GM19455 (cell line): ENCODE measurements around the gene TEKT3.

ENCODE experiments used
- ATAC-seq: cut with Tn5 transposase; IDR thresholded peaks from one replicate; pipeline ENCODE4 v1.9.1; 2021; ENCODE audit not compliant: unreplicated experiment

TEKT3 gene

DNA sequence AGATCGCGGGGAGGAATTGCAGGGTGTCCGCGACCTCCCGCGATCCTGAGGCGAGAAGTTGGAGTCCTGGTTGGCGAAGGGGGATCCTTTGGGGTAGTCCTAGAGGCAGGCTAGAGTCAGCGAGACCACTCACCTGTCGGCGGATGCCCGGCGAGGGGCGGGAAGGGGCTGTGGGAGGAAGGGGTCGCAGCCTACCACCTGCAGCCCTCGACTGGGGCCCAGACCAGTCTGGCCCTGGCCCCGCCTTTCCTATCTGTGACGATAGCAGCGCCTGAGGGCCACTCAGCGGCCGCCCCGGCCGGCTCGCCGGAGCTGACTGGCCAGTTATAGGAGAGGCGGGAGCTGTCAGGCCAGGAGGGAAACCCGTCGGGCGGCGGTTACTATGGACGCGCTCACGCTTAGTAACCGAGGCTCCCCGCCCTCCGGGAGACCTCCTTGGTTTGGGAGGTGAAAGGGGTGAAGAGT is at the start of gene TEKT3:
Gene TEKT3, minus strand, starts transcription at position 213 of the 465 bp plus-strand sequence. CDS start 10,012 bp downstream, outside the sequence.
- no peak for ATAC-seq

DNA sequence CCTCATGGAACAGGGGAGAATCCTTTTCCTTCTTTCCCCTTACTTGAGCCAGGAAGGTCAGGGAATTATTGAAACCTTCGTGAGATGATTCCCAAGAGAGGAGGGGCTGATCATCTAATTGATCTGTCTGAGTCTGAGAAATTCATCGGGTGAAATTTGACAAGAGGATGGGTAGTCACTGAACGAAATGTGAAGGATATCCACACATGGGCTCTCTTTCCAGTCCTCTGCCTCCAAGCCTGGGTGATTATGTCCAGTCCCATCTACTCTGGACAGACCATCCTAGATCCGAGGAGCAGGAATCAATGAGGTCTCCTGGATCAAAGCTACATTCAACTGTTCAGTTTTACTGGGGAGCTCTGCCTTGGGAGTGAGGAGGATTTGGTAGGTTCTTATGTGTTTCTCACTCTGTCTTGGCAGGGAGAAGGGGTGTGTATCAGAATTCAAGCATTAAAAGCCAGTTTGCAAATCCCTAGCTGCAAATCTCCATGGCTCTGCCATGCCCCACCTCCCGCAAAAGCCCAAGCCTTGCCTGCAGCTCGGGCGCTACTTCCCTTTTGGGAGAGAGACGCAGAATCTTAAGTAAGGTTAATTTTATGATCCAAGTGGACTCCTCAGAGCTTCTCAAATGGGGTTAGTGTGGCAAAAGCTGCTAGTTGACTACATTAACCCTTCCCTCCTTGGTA is 47.1 kb upstream of the TEKT3 start:
- ATAC-seq: no peak

DNA sequence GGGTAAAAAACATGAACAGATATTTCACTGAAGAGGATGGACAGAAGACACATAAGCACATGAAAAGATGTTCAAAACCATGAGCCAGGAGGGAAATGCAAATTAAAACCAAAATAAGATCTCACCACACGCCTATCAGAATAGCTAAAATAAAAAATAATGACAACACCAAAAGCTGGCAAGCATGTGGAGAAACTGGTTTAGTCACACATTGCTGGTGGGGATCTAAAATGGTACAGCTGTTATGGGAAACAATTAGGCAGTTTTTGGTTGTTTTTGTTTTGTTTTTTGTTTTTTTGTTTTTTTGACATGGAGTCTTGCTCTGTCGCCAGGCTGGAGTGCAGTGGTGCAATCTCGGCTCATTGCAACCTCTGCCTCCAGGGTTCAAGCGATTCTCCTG is 44.7 kb upstream of the TEKT3 start:
- ATAC-seq: no peak

- ATAC-seq: no peak
These were observed 43.9 kb upstream of the TEKT3 start for GRCh38 chr17:15385305-15385704.

GRCh38 chr17:15384142-15384787 is 42.9 kb upstream of the TEKT3 start:
- ATAC-seq: no peak

DNA sequence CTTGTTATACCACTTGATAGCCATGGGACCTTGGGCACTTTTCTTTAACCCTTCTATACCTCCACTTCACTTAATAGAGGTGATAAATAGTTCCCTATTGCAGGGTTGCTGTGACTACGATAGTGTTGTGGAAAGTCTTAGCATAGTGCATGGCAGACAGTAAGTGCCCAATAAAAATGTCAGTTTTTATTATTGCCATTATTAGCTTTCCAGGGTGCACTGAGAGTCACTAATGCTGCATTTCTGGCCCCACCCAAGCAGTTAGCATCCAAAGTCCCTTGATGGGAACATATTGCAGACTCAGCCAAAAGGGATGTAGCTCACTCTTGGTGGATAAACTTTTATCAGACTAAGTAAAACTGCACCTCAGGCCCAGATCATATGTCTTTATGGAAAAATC is 41.5 kb upstream of the TEKT3 start:
- ATAC-seq: no peak

GRCh38 chr17:15381707-15382106 is 40.3 kb upstream of the TEKT3 start:
- ATAC-seq: no peak

- no peak for ATAC-seq
These were observed 39.0 kb upstream of the TEKT3 start for GRCh38 chr17:15380446-15380845.

- no peak for ATAC-seq
These were observed 38.3 kb upstream of the TEKT3 start for GRCh38 chr17:15379659-15380058.

- no peak for ATAC-seq
These were observed 36.8 kb upstream of the TEKT3 start for GRCh38 chr17:15378243-15378642.

DNA sequence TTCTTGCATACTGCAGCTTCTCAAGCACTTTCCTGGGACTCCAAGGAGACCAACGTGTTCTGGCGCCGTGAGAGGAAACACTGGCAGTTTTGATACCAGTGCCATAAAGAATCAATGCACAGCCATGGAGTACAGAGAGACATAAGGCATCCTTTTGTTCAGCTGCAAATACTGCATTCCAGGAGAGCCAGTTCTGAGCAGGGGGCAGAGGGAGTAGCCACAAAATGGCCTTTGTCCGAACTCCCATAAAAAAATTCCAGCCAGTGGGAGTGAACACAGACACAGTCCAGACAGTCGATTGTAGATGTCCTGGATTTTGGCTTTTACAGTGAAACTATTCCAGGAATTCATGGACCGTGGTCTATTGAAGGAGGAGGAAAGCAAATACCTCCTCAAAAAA is 36.2 kb upstream of the TEKT3 start:
- ATAC-seq: no peak

DNA sequence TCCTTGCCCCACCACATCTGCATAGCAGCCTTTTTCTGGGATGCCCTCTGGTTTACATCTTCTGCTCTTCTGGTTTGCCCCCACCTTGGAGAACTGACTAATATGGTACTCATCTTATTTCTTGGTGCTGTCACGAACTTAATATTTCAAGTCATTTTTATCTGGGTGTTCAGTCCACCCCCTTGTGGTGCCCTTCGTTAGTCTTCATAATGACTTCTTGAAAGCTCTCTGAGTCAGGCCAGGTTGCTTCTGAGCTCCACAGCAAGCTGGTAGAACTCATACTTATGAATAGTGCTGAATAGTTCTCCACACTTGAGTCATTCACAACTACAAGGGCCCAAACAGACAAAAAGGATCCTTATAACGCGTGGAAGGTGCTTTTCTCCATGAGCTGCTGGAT is 35.8 kb upstream of the TEKT3 start:
- ATAC-seq: no peak

- no peak for ATAC-seq
These were observed 30.2 kb upstream of the TEKT3 start for GRCh38 chr17:15371376-15372130.

DNA sequence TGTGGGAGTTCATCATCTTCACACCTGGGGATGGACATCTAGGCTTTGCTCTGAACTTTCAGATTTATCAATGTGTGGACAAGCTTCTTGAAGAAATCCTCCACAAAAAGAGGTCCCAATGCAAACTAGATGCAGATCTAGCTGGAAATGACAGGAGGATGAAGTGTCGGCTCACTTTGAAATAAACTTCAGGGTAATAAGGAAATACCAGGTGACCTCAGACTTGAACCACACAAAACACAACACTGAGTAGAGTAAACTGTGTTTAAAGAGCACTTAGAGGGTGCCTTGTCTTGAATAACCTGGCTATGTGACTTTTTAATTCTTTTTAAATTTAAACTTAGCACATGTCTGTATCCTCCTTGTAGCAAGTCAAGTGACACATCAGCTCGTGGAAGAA is 27.2 kb upstream of the TEKT3 start:
- no peak for ATAC-seq

DNA sequence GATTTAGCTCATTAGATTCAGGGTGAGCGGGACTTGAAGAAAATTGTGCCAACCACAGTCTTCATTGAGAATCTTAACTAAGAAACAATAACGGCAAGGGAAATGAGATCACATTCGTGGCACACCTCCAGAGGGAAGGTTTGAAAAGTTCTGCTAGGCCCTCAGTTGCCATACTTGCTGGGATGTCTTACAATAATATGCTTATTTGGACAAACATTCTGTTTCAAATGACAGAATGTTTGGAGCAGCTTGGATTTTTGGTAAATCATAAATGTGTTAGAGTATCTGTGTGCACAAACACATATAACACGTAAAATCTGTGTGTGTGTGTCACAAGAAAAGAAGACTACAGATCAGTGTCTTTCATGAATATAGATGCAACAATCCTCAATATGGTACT is 24.6 kb upstream of the TEKT3 start:
- no peak for ATAC-seq

GRCh38 chr17:15364615-15365014 is 23.2 kb upstream of the TEKT3 start:
- no peak for ATAC-seq

DNA sequence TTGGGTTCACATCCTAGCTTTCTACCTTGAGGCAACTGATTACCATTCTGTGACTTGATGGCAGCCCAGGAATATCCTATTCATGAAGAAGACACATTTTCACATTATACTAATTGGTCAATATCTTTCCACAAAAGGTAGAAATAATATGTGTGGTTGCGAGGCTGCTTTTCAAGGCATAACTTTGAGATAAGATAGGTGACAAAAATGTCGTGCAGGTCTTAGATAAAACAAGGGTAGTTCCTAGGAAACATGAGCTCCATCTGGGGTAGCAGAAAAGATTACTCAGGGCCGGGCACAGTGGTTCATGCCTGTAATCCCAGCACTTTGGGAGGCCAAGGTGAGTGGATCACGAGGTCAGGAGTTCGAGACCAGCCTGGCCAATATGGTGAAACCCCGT is 22.3 kb upstream of the TEKT3 start:
- no peak for ATAC-seq

- ATAC-seq: no peak
These were observed 20.2 kb upstream of the TEKT3 start for GRCh38 chr17:15361592-15361991.

GRCh38 chr17:15361151-15361550 is 19.8 kb upstream of the TEKT3 start:
- no peak for ATAC-seq

DNA sequence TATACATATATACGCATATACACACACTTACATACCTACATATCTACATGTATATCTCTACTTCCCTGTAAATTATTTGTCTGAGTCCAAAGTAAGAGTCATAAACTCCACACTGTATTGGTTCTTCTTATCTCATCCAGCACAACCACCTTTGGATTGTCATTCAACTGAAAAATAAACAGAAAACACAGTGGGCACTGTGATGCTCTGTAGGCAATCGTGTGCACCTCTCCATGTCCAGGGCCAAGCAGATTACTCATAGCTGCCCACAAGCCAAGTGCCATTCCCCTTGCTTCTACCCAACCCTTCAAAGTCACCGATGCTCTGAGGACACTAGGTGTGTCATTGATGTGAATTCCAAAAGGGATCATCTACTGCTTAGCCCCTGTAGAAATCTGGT is 12.9 kb upstream of the TEKT3 start:
- no peak for ATAC-seq

- ATAC-seq: no peak
These were observed 10.5 kb upstream of the TEKT3 start for GRCh38 chr17:15351925-15352324.

DNA sequence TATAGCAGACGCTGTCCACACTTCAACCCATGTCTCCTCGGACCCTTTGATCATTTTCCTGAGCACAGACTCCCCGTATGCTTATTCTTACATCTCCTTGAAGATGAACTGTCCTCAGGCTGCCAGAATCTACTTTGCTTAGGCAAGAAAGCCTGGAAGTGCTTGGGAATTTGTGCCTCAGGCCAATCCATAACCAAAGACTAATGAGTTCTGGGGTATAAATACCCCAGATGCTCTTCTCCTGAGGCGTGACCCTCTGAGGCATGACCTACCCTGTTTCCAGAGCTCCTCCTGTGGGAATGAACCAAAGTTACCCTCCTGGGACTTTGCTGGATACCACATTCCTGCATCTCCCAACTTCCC is 10.1 kb upstream of the TEKT3 start:
- ATAC-seq: no peak
